Tibial nerve (tissue), 4 donors: Measurements from ENCODE around the gene CDC7.

ENCODE experiments used
- CTCF ChIP-seq, 5 experiments: fragments of 200-600 bp in 3 of 5; fragments of 450-650 bp in 2 of 5; sonication (generic) in 3 of 5; IDR thresholded peaks; one replicate each; pipeline ENCODE4 v1.5.1; 2016 to 2019; ENCODE audit warnings: antibody characterized with exemption in 5 of 5, mild to moderate bottlenecking in 3 of 5, moderate library complexity in 2 of 5
- EP300 ChIP-seq, 2 donors: sonication (generic); formaldehyde crosslinking; IDR thresholded peaks; one replicate each; pipeline ENCODE4 v1.6.1; 2017; ENCODE audit warnings: antibody characterized with exemption in 2 of 2, mild to moderate bottlenecking in 1 of 2
- POLR2A ChIP-seq, 2 donors: fragments of 450-650 bp; IDR thresholded peaks; one replicate each; pipeline ENCODE4 v1.6.1; 2017; ENCODE audit warnings: antibody characterized with exemption in 2 of 2, mild to moderate bottlenecking in 2 of 2, moderate library complexity in 2 of 2

GRCh38 chr1:91555821-91556531, 55.3 kb downstream of the CDC7 start:
- no peak for TF ChIP-seq CTCF (IDR thresholded peaks at IDR 0.05)
- no peak for TF ChIP-seq POLR2A (IDR thresholded peaks at IDR 0.05)
- TF ChIP-seq EP300 (IDR thresholded peaks at IDR 0.05): no peak
